ENCODE measurements around the gene ANKS6. TPM values are rescaled to one million over a fixed set of nuclear protein-coding genes. Genes with fewer than 3 reads are reported as not detected.

ANKS6 gene
- total RNA-seq, 2 donors from 2014 or later, result 41.7 to 55.2 TPM

- Histone ChIP-seq H3K36me3 (ENCODE audit: control insufficient read depth, insufficient read depth, low read length) (peaks cover 3% of the 10 kb centered on the region), H3K27me3 (ENCODE audit: control insufficient read depth, insufficient read depth, low read length, poor library complexity, severe bottlenecking) (no peaks in the 10 kb centered on the region), H3K4me3 (ENCODE audit: low read length) (no peak overlapping the region), H3K9ac (ENCODE audit: extremely low read depth, low read length, poor library complexity, severe bottlenecking) (no peak overlapping the region), H3K27ac (ENCODE audit: low read depth, low read length) (no peak overlapping the region), H3K4me1 (ENCODE audit: control insufficient read depth, insufficient read depth, low read length) (no peaks in the 10 kb centered on the region), H3K9me3 (ENCODE audit: control insufficient read depth, low read length) (no peaks in the 10 kb centered on the region)
- WGBS, 2 experiments (ENCODE audit: insufficient coverage in 1 of 2, insufficient read length in 1 of 2), result 80 to 100% methylated on average over 3 to 4 of the region's 4 CpGs
- Mint-ChIP-seq H3K36me3 (ENCODE audit: low read depth) (peaks cover 36% of the 10 kb centered on the region), H3K27ac (no peak overlapping the region), H3K4me3 (no peak overlapping the region), H3K4me1 (no peaks in the 10 kb centered on the region), H3K27me3 (ENCODE audit: insufficient read depth) (no peaks in the 10 kb centered on the region), H3K9me3 (no peaks in the 10 kb centered on the region)
- DNase-seq, result no peak
- no peak for TF ChIP-seq CTCF (conservative IDR thresholded peaks at IDR 0.05)
Observed at GRCh38 chr9:98839724-98840123, 43.4 kb upstream of the ANKS6 start.

- H3K4me1 Mint-ChIP-seq, result no peaks in the 10 kb centered on the region
- Histone ChIP-seq H3K36me3 (ENCODE audit: control insufficient read depth, insufficient read depth, low read length) (peaks cover 3% of the 10 kb centered on the region), H3K27me3 (ENCODE audit: control insufficient read depth, insufficient read depth, low read length, poor library complexity, severe bottlenecking) (no peaks in the 10 kb centered on the region), H3K9ac (ENCODE audit: extremely low read depth, low read length, poor library complexity, severe bottlenecking) (no peak overlapping the region), H3K4me3 (ENCODE audit: low read length) (no peak overlapping the region), H3K27ac (ENCODE audit: low read depth, low read length) (no peak overlapping the region), H3K4me1 (ENCODE audit: control insufficient read depth, insufficient read depth, low read length) (no peaks in the 10 kb centered on the region), H3K9me3 (ENCODE audit: control insufficient read depth, low read length) (no peaks in the 10 kb centered on the region)
- no peak overlapping the region for H3K27ac Mint-ChIP-seq
- TF ChIP-seq CTCF (conservative IDR thresholded peaks at IDR 0.05), result no peak
- H3K36me3 Mint-ChIP-seq (ENCODE audit: low read depth), result peaks cover 32% of the 10 kb centered on the region
- WGBS, 2 experiments (ENCODE audit: insufficient coverage in 1 of 2, insufficient read length in 1 of 2), result 97% methylated on average over 5 to 6 of the region's 6 CpGs
- H3K9me3 Mint-ChIP-seq, result no peaks in the 10 kb centered on the region
- no peak overlapping the region for H3K4me3 Mint-ChIP-seq
- H3K27me3 Mint-ChIP-seq (ENCODE audit: insufficient read depth), result no peaks in the 10 kb centered on the region
- DNase-seq, result no peak
Observed at GRCh38 chr9:98838868-98839565, 42.7 kb upstream of the ANKS6 start.

- TF ChIP-seq CTCF (conservative IDR thresholded peaks at IDR 0.05), result no peak
- no peaks in the 10 kb centered on the region for H3K27me3 Mint-ChIP-seq (ENCODE audit: insufficient read depth)
- no peaks in the 10 kb centered on the region for H3K4me1 ChIP-seq (ENCODE audit: control insufficient read depth, insufficient read depth, low read length)
- 90 to 98% methylated on average over 6 of the region's 6 CpGs for WGBS, 2 experiments (ENCODE audit: insufficient coverage in 1 of 2, insufficient read length in 1 of 2)
- no peak for DNase-seq
- no peaks in the 10 kb centered on the region for H3K27me3 ChIP-seq (ENCODE audit: control insufficient read depth, insufficient read depth, low read length, poor library complexity, severe bottlenecking)
- H3K4me3 ChIP-seq (ENCODE audit: low read length), result no peak overlapping the region
- H3K36me3 ChIP-seq (ENCODE audit: control insufficient read depth, insufficient read depth, low read length), result peaks cover 3% of the 10 kb centered on the region
- no peak overlapping the region for H3K9ac ChIP-seq (ENCODE audit: extremely low read depth, low read length, poor library complexity, severe bottlenecking)
- no peak overlapping the region for H3K4me3 Mint-ChIP-seq
- H3K4me1 Mint-ChIP-seq, result no peaks in the 10 kb centered on the region
- peaks cover 34% of the 10 kb centered on the region for H3K36me3 Mint-ChIP-seq (ENCODE audit: low read depth)
- H3K27ac Mint-ChIP-seq, result no peak overlapping the region
- no peaks in the 10 kb centered on the region for H3K9me3 ChIP-seq (ENCODE audit: control insufficient read depth, low read length)
- no peaks in the 10 kb centered on the region for H3K9me3 Mint-ChIP-seq
- H3K27ac ChIP-seq (ENCODE audit: low read depth, low read length), result no peak overlapping the region
Observed at GRCh38 chr9:98838155-98838867, 42.0 kb upstream of the ANKS6 start.
